IMR-90 (cell line): ENCODE data around the gene NBEA.

Source experiments
- BHLHE40 ChIP-seq: fragments of 150-350 bp; IDR thresholded peaks from 2 replicates; pipeline ENCODE4 v1.6.1; 2016; ENCODE audit warnings: mild to moderate bottlenecking, low read depth, low read length
- CEBPB ChIP-seq: IDR thresholded peaks from 2 replicates; pipeline ENCODE4 v1.6.1; 2012; ENCODE audit warnings: low read depth, low read length, improper control_type of control experiment
- CTCF ChIP-seq: conservative IDR thresholded peaks from 2 replicates; pipeline ENCODE4 v1.5.1; 2012; ENCODE audit warnings: mild to moderate bottlenecking, low read depth, low read length, improper control_type of control experiment
- FOS ChIP-seq: fragments of 150-350 bp; IDR thresholded peaks from 2 replicates; pipeline ENCODE4 v1.6.1; 2016; ENCODE audit warnings: low read depth, low read length
- MAFK ChIP-seq: IDR thresholded peaks from 2 replicates; pipeline ENCODE4 v1.6.1; 2012; ENCODE audit warnings: low read depth, low read length, improper control_type of control experiment
- MXI1 ChIP-seq: IDR thresholded peaks from 2 replicates; pipeline ENCODE4 v1.6.1; 2012; ENCODE audit warnings: low read depth, mild to moderate bottlenecking, low read length, moderate library complexity, borderline replicate concordance
- POLR2A ChIP-seq: IDR thresholded peaks from 2 replicates; pipeline ENCODE4 v1.6.1; 2012; ENCODE audit warnings: mild to moderate bottlenecking, low read depth, low read length
- RAD21 ChIP-seq: IDR thresholded peaks from 2 replicates; pipeline ENCODE4 v1.6.1; 2012; ENCODE audit warnings: low read length, improper control_type of control experiment
- RFX5 ChIP-seq: IDR thresholded peaks from 2 replicates; pipeline ENCODE4 v1.8.0; 2012; ENCODE audit warnings: low read depth, mild to moderate bottlenecking, low read length, moderate library complexity
- SMC3 ChIP-seq: fragments of 150-350 bp; IDR thresholded peaks from 2 replicates; pipeline ENCODE4 v1.6.1; 2016; ENCODE audit warnings: low read depth, mild to moderate bottlenecking, antibody characterized with exemption, low read length, moderate library complexity
- USF2 ChIP-seq: fragments of 150-350 bp; IDR thresholded peaks from 2 replicates; pipeline ENCODE4 v1.6.1; 2017; ENCODE audit warnings: mild to moderate bottlenecking, antibody characterized with exemption, low read length, low read depth

- no peak for TF ChIP-seq CTCF
- TF ChIP-seq SMC3: no peak
- TF ChIP-seq BHLHE40: no peak
- no peak for TF ChIP-seq POLR2A
- TF ChIP-seq RAD21: no peak
- TF ChIP-seq CEBPB: no peak
- TF ChIP-seq MXI1: no peak
- no peak for TF ChIP-seq USF2
- no peak for TF ChIP-seq FOS
- TF ChIP-seq RFX5: no peak
- no peak for TF ChIP-seq MAFK
Observed at GRCh38 chr13:35557475-35557874, 615.4 kb downstream of the NBEA start.
